Measurements from ENCODE around the gene TRIP13.
"Not testable (repeated sequence)": the region's sequence is repeated elsewhere in the genome, so short reads cannot be mapped to it uniquely, and the experiment has no call there.

Gene TRIP13

GRCh38 chr5:921456-922435 lies 29.1 kb downstream of the TRIP13 start:
- DNase-seq, result no peak

DNA sequence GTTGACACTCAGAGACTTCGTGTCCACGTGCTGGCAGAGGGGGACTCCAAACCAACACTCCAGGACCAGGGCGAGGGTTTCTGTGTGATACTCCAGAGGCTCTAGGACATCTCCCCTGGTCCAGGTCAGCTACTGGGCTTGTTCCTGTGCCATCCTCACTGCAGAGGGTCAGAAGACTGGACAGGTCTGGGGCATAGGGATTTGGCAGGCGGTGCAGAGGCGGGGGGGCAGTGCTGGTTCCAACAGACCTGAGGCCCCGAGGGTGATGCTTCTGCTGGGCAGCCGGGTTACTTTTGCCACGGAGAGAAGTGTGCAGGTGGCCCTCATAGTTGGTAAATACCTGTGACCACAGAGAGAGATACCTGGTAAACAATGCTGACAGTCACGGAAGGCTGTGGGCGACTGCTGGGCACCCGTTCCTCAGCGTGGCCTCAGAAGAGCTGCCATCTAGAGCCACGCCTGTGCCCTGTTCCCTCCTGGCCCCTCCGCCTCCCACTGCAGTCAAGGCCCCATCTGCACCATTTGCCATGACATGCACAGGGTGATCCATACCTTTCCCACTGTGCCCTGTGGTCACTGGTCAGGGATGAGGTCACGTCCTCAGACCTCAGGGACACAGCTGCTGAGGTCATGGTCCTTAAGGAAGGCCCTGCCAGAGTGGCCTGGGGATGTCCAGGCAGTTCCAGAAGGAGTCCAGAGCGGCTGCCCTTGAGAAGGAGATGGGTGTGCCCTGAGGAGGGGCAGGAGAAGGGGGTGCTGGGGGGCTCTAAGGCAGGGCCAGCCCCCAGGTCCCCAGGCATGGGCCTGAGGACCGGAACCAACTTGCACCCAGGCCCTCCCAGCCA lies 30.0 kb downstream of the TRIP13 start:
- no peak for DNase-seq

- peak; percentile 75 for DNase-seq
Observed at GRCh38 chr5:923281-923873, 30.7 kb downstream of the TRIP13 start.

GRCh38 chr5:926417-927171 lies 33.9 kb downstream of the TRIP13 start:
- DNase-seq, result peak; percentile 12

GRCh38 chr5:927172-928015 lies 34.7 kb downstream of the TRIP13 start:
- DNase-seq, result no peak

DNA sequence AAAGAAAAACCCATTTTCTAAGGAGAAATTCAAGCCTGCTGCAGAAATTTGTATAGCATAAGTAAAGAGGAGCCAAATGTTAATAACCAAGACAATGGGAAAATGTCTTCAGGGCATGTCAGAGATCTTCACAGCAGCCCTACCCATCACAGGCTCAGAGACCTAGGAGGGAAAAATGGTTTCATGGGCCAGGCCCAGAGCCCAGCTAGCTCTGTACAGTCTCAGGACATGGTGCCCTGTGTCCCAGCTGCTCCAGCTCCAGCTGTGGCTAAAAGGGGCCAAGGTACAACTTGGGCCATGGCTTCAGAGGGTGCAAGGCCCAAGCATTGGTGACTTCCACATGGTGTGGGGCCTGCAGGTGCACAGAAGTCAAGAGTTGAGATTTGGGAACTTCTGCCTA lies 36.5 kb downstream of the TRIP13 start:
- not testable (repeated sequence) for DNase-seq

DNA sequence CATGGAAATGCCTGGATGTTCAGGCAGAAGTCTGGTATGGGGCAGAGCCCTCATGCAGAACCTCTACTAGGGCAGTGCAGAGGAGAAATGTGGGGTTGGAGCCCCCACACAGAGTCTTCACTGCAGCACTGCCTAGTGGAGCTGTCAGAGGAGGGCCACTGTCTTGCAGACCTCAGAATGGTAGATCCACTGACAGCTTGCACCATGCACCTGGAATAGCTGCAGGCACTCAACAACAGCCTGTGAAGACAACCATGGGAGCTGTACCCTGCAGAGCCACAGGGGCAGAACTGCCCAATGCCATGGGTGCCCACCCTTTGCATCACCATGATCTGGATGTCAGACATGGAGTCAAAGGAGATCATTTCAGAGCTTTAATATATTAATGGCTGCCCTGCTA lies 36.9 kb downstream of the TRIP13 start:
- DNase-seq, result no peak

- DNase-seq, result no peak
Observed at GRCh38 chr5:930866-931265, 38.2 kb downstream of the TRIP13 start.

DNA sequence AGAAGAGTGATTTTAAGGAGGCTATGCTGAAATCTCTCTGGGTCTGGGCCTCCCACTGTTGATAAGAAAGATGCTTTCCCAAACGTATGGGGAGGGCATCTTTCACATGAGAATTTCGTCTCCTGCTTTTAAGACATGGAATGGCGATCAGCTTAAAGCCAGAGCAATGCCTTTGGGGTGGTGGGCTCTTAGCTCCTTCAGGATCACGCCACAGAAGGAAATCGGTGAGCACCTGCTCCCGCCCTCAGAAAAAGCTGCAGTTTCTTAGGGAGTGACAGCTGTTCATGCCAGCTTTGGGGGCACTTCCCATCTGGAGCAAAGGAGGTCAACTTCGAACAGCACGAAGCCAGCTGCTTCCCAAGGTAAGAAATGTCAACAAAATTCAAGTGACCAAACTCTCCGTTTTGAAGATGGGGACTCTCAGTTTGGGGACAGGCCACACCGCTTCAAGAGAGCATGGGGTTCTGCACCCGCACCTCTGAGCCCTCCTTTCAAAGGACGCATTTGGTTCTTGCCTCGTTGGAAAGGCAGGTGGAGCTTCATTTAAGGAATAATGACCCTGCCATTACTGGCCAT lies 39.0 kb downstream of the TRIP13 start:
- DNase-seq, result no peak

GRCh38 chr5:932151-932627 lies 39.5 kb downstream of the TRIP13 start:
- DNase-seq, result no peak

- no peak for DNase-seq
Observed at GRCh38 chr5:932628-933250, 40.1 kb downstream of the TRIP13 start.

- DNase-seq, result no peak
Observed at GRCh38 chr5:933251-933861, 40.7 kb downstream of the TRIP13 start.

GRCh38 chr5:933951-934350 lies 41.3 kb downstream of the TRIP13 start:
- DNase-seq, result not testable (repeated sequence)

DNA sequence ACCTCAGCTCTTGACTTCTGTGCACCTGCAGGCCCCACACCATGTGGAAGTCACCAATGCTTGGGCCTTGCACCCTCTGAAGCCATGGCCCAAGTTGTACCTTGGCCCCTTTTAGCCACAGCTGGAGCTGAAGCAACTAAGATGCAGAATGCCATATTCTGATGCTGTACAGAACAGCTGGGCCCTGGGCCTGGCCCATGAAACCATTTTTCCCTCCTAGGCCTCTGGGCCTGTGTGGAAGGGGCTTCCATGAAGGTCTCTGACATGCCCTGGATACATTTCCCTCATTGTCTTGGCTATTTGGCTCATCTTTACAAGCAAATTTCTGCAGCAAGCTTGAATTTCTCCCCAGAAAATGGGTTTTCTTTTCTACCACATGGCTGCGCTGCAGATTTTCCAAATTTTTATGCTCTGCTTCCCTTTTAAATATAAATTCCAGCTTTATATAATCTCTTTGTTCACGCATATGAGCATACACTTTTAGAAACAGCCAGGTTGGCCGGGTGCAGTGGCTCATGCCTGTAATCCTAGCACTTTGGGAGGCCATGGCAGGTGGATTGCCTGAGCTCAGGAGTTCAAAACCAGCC lies 41.8 kb downstream of the TRIP13 start:
- not testable (repeated sequence) for DNase-seq

GRCh38 chr5:935510-936084 lies 42.9 kb downstream of the TRIP13 start:
- DNase-seq, result no peak

- no peak for DNase-seq
Observed at GRCh38 chr5:936149-937144, 43.8 kb downstream of the TRIP13 start.

GRCh38 chr5:937151-937924 lies 44.7 kb downstream of the TRIP13 start:
- no peak for DNase-seq

All from stimulated activated CD4-positive, alpha-beta T cell treated with anti-CD3 and anti-CD28 coated beads, Interleukin-4, amount 100 ng/mL, for 24 hours (primary cell).